PFSK-1 (cell line): ENCODE data around the gene BCL6B.

Experiments
- FOXP2 ChIP-seq: optimal IDR thresholded peaks from 2 replicates; pipeline ENCODE3; 2011; ENCODE audit warnings: borderline replicate concordance, control low read depth, inconsistent platforms; ENCODE audit not compliant: insufficient read depth; ENCODE audit errors: extremely low read length, extremely low read depth
- POLR2AphosphoS5 ChIP-seq: IDR thresholded peaks from 2 replicates; pipeline ENCODE4 v1.6.1; 2012; ENCODE audit warnings: low read depth, mild to moderate bottlenecking, control low read depth, low read length, moderate library complexity
- SIN3A ChIP-seq: IDR thresholded peaks from 2 replicates; pipeline ENCODE4 v1.6.1; 2012; ENCODE audit warnings: mild to moderate bottlenecking, low read length, moderate library complexity, borderline replicate concordance; ENCODE audit not compliant: insufficient read depth
- TAF1 ChIP-seq: IDR thresholded peaks from 2 replicates; pipeline ENCODE4 v1.6.1; 2012; ENCODE audit warnings: low read length, control low read depth, borderline replicate concordance; ENCODE audit not compliant: insufficient read depth
- TF ChIP-seq, protein P1 (sequence below), 2 experiments: IDR thresholded peaks; 2 replicates each; pipeline versions ENCODE4 v1.6.1 to v1.8.0; 2011 to 2012; ENCODE audit warnings: low read depth in 2 of 2, low read length in 2 of 2, control low read depth in 1 of 2, inconsistent platforms in 1 of 2, mild to moderate bottlenecking in 1 of 2, moderate library complexity in 1 of 2; ENCODE audit not compliant: insufficient read depth in 1 of 2

BCL6B gene

GRCh38 chr17:6997171-6997570, 25.7 kb upstream of the BCL6B start:
- TF ChIP-seq TAF1: no peak
- no peak for TF ChIP-seq POLR2AphosphoS5
- TF ChIP-seq SIN3A: no peak
- TF ChIP-seq FOXP2: no peak
- TF ChIP-seq, protein P1, sequence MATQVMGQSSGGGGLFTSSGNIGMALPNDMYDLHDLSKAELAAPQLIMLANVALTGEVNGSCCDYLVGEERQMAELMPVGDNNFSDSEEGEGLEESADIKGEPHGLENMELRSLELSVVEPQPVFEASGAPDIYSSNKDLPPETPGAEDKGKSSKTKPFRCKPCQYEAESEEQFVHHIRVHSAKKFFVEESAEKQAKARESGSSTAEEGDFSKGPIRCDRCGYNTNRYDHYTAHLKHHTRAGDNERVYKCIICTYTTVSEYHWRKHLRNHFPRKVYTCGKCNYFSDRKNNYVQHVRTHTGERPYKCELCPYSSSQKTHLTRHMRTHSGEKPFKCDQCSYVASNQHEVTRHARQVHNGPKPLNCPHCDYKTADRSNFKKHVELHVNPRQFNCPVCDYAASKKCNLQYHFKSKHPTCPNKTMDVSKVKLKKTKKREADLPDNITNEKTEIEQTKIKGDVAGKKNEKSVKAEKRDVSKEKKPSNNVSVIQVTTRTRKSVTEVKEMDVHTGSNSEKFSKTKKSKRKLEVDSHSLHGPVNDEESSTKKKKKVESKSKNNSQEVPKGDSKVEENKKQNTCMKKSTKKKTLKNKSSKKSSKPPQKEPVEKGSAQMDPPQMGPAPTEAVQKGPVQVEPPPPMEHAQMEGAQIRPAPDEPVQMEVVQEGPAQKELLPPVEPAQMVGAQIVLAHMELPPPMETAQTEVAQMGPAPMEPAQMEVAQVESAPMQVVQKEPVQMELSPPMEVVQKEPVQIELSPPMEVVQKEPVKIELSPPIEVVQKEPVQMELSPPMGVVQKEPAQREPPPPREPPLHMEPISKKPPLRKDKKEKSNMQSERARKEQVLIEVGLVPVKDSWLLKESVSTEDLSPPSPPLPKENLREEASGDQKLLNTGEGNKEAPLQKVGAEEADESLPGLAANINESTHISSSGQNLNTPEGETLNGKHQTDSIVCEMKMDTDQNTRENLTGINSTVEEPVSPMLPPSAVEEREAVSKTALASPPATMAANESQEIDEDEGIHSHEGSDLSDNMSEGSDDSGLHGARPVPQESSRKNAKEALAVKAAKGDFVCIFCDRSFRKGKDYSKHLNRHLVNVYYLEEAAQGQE (IDR thresholded peaks at IDR 0.05; ENCODE audit: insufficient read depth in 1 of 2, low read depth in 2 of 2, low read length in 2 of 2): no peak

- TF ChIP-seq TAF1: no peak
- no peak for TF ChIP-seq FOXP2
- TF ChIP-seq SIN3A: no peak
- TF ChIP-seq POLR2AphosphoS5: no peak
- TF ChIP-seq, protein P1 (IDR thresholded peaks at IDR 0.05; ENCODE audit: insufficient read depth in 1 of 2, low read depth in 2 of 2, low read length in 2 of 2): no peak
Observed at GRCh38 chr17:6998855-6999508, 23.9 kb upstream of the BCL6B start.

GRCh38 chr17:7001318-7001961, 21.4 kb upstream of the BCL6B start:
- TF ChIP-seq POLR2AphosphoS5 (no peak), SIN3A (no peak), FOXP2 (no peak), TAF1 (no peak)
- TF ChIP-seq, protein P1 (IDR thresholded peaks at IDR 0.05; ENCODE audit: insufficient read depth in 1 of 2, low read depth in 2 of 2, low read length in 2 of 2): no peak

DNA sequence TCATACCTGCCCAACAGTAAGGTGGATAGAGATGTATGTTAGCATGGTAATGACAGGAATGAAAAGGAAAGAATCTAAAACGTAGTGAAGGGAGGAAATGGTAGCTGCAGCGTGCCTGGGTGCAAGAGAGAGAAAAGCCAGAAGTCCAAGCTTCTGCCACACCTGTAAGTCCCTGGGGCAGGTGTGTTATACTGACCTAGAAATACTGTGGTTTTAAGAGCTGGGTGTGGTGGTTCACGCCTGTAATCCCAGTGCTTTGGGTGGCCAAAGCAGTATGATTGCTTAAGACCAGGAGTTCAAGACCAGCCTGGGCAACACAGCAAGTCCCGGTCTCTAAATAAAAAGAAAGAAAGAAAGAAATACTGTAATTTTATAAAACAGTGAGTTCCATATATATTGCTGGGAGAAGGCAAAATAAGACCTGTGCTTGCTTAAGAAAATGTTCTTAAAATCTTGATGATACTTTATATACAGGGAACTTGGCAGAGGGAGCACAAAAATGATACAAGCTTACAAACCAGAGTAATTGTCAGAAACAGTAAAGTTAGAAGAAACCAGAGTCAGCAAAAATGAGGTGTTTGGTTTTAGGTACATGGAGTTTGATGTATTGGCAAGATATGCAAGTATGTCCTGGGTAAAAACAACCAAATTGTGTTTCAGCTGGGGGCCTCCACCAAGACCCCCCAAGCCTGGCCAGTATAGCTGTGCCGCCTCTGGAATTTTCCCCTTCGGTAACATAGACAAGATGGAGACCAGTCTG, 20.4 kb upstream of the BCL6B start:
- no peak for TF ChIP-seq POLR2AphosphoS5
- TF ChIP-seq, protein P1 (IDR thresholded peaks at IDR 0.05; ENCODE audit: insufficient read depth in 1 of 2, low read depth in 2 of 2, low read length in 2 of 2): no peak
- no peak for TF ChIP-seq SIN3A
- TF ChIP-seq TAF1: no peak
- TF ChIP-seq FOXP2: no peak
